Skeletal muscle satellite cell (primary cell): ENCODE data around the gene OSGIN1.
A peak's percentile ranks its signal among the peaks of the same experiment; 100 is the strongest.

Experiments
- H3K27me3 ChIP-seq: 2 replicates; pipeline ENCODE4 v1.7.0; 2013; ENCODE audit warnings: low read length; ENCODE audit not compliant: control insufficient read depth, insufficient read depth
- H3K36me3 ChIP-seq: 2 replicates; pipeline ENCODE4 v1.7.0; 2013; ENCODE audit warnings: mild to moderate bottlenecking, control low read depth, low read length; ENCODE audit not compliant: insufficient read depth
- H3K4me1 ChIP-seq: 2 replicates; pipeline ENCODE4 v1.7.0; 2013; ENCODE audit warnings: low read length; ENCODE audit not compliant: control insufficient read depth, insufficient read depth
- H3K4me2 ChIP-seq: 2 replicates; pipeline ENCODE4 v1.7.0; 2013; ENCODE audit warnings: mild to moderate bottlenecking, low read length
- H3K4me3 ChIP-seq: 2 replicates; pipeline ENCODE4 v1.7.0; 2013; ENCODE audit warnings: low read length
- H3K9ac ChIP-seq: 2 replicates; pipeline ENCODE4 v1.7.0; 2013; ENCODE audit warnings: mild to moderate bottlenecking, low read depth, low read length, moderate library complexity
- H3K9me3 ChIP-seq: replicated peaks from 2 replicates; pipeline ENCODE4 v1.7.0; 2013; ENCODE audit warnings: mild to moderate bottlenecking, control low read depth, low read length

The OSGIN1 gene

DNA sequence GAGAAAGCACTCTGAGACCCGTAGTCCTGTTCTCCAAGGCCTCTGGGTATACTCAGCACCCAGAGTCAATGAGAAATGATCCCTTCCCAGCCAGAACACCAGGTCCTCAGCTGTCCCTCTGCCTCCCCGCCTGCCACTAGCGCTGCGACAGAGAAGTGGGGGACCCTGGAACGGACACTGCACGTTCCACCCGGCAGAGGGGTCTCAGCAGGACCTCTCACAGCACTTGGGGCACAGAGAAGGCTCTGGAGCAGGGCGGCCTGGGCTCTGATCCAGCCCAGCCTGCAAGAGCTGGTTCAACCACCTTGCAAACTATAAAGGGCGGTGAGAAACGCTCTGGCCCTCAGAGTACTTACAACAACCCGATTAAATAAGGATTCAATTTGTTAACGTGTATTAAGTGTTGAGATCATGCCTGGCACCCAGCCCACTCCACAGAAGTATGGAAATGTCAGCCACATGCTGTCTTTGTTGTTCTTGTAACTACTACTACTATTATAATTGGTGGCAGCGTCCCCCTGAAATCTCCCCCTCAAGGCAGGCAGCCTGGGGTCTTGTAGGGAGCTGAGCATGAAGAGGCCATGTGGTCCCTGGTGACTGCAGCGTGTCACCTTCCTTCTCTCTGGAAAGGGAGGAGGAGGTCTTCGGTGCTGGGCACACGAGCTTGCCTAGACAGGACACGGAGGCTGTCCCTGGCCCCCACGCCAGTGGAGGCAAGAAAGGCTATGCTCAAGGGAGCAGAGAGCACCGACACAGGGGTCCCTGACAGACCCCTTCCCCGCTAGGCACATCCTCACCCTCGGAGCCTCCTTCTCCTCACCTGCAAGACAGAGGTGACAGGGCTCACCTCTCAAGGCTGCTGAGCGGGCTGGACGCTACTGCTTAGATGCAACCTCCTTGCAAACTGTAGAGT, 2.4 kb downstream of the OSGIN1 start:
- no peak overlapping the region for H3K9ac ChIP-seq
- H3K4me1 ChIP-seq: peaks cover 19% of the 10 kb centered on the region
- H3K9me3 ChIP-seq: no peaks in the 10 kb centered on the region
- no peaks in the 10 kb centered on the region for H3K27me3 ChIP-seq
- no peak overlapping the region for H3K4me3 ChIP-seq
- peak overlapping the region; percentile 98 for H3K4me2 ChIP-seq
- H3K36me3 ChIP-seq: peaks cover 25% of the 10 kb centered on the region

DNA sequence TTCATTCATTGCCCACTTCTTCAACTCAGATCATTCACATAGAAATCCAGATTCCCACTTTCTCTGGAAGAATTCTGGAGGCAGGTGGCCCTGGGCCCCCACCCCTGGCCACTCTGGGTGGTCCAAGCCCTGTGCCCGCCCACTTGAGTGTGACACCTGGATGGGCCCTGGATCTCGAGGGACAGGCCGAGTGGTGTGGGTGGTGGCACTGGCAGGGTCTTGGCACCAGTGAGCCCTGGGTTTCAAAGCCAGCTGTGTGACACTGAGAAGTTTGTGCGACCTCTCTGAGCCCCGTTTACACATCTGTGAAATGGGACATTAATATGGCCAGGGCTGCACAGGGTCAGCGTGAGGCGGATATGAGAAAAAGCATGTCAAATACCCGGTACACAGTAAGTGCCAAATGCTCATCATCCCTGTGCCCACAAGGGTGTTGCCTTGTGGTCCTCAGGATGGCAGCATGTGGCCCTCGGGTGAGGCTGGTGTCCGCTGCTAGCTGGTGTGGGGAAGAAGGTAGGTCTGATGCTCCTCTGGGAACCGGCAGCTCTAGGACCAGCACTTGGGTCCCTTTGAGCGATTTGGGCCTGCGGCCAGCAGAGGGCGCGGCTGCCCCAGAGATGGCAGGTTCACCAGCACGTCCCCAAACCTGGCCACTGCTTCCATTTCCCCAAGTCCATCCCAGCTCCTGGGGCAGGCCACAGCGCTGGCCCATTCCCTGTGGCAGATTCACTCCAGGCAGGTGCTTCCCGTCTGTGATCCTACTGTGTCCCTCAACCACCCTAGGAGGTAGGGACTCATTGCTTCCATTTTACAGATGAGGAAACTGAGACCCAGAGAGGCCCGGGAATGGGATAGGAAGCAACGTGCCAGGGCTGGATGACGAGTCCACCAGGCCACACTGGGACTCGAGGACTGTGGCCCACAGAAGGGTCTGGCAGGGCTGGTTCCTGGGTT, 3.6 kb downstream of the OSGIN1 start:
- Histone ChIP-seq H3K9me3 (no peaks in the 10 kb centered on the region), H3K27me3 (no peaks in the 10 kb centered on the region), H3K4me1 (peaks cover 19% of the 10 kb centered on the region), H3K4me2 (no peak overlapping the region), H3K9ac (no peak overlapping the region), H3K4me3 (no peak overlapping the region), H3K36me3 (peaks cover 36% of the 10 kb centered on the region)

DNA sequence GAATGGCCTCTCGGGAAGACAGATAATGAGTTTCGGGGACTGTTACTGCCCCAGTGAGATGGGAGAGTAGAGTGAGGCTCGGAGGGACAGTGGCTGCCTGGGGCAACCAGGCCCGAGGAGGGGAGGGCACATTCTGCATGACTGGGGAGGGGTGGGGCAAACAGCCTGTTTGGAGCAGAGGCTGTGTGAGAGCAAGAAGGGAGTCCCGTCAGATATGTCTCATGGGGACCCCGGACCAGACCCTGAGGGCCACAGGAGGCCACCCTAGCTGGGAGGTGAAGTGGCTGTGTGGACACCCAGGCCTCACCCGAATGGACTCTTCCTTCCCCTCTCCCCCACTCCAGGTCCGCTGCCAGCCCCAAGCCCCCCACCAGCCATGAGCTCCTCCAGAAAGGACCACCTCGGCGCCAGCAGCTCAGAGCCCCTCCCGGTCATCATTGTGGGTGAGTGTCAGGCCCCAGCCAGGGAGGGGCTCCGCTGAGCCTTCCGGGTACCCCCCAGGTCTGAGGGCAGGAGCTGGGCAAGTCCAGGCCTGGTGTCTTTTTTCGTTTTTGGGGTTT, 4.3 kb downstream of the OSGIN1 start:
- peaks cover 36% of the 10 kb centered on the region for H3K36me3 ChIP-seq
- no peaks in the 10 kb centered on the region for H3K9me3 ChIP-seq
- peaks cover 19% of the 10 kb centered on the region for H3K4me1 ChIP-seq
- no peak overlapping the region for H3K4me2 ChIP-seq
- no peaks in the 10 kb centered on the region for H3K27me3 ChIP-seq
- H3K4me3 ChIP-seq: no peak overlapping the region
- H3K9ac ChIP-seq: no peak overlapping the region

DNA sequence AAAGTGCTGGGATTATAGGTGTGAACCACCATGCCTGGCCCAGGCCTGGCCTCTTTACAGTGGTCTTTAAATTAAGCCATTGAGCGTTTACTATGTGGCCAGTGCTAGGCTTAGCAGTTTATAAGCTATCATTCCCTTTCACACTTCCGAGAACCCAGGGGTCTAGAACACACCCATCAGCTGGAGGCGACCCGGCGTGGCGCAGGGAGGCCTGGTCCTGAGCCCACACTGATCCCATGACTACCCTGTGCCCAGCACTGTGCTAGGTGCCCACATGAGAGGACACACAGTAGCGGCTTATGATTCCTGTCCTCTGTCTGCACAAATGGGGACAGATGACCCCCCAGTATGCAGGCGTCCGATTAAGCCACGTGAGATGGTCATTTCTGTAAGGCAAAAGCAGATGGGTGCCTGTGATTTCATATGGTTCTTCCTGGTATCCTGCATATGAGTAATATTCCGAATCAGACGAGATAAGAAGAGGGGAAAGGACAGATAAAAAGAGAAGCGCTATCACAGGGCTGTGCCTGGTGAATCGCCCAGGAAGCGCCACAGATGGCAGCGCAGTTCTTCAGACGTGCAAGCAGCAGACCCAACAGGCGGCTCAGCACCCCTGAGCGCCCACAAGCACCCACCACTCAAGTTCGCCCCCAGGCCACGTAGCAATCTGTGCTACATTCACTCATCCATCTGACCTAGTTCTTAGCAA, 5.3 kb downstream of the OSGIN1 start:
- H3K9ac ChIP-seq: no peak overlapping the region
- H3K4me3 ChIP-seq: no peak overlapping the region
- H3K36me3 ChIP-seq: peaks cover 44% of the 10 kb centered on the region
- no peak overlapping the region for H3K4me2 ChIP-seq
- H3K9me3 ChIP-seq: no peaks in the 10 kb centered on the region
- no peaks in the 10 kb centered on the region for H3K27me3 ChIP-seq
- H3K4me1 ChIP-seq: peaks cover 14% of the 10 kb centered on the region

DNA sequence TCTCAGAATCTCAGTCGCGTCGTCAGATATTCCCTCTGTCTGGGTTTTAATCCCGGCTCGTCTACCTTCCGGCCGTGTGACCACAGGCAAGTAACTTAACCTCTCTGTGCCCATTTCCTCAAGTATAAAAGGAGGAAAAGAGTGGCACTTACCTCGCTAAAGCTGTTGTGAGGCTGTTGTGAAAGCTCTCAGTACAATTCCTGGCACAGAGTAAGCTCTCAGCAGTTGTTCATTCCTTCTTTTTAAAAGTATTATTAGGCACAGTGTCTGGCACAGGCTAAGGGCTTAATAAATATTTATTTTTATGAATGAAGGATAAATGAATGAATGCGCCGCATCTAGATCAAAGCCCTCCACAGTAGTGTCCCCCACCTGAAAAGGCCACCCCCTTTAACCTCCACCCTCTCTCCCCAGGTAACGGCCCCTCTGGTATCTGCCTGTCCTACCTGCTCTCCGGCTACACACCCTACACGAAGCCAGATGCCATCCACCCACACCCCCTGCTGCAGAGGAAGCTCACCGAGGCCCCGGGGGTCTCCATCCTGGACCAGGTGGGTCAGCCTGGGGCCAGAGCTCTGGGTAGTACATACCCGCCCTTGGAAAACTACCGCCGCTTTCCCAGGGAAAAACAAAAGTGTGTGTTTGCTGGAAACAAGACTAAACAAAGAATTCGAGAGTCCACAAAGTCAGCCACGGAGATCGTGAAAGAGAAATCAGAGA, 6.0 kb downstream of the OSGIN1 start:
- no peak overlapping the region for H3K9ac ChIP-seq
- no peaks in the 10 kb centered on the region for H3K9me3 ChIP-seq
- peaks cover 11% of the 10 kb centered on the region for H3K4me1 ChIP-seq
- H3K4me2 ChIP-seq: no peak overlapping the region
- no peak overlapping the region for H3K4me3 ChIP-seq
- no peaks in the 10 kb centered on the region for H3K27me3 ChIP-seq
- H3K36me3 ChIP-seq: peaks cover 50% of the 10 kb centered on the region

DNA sequence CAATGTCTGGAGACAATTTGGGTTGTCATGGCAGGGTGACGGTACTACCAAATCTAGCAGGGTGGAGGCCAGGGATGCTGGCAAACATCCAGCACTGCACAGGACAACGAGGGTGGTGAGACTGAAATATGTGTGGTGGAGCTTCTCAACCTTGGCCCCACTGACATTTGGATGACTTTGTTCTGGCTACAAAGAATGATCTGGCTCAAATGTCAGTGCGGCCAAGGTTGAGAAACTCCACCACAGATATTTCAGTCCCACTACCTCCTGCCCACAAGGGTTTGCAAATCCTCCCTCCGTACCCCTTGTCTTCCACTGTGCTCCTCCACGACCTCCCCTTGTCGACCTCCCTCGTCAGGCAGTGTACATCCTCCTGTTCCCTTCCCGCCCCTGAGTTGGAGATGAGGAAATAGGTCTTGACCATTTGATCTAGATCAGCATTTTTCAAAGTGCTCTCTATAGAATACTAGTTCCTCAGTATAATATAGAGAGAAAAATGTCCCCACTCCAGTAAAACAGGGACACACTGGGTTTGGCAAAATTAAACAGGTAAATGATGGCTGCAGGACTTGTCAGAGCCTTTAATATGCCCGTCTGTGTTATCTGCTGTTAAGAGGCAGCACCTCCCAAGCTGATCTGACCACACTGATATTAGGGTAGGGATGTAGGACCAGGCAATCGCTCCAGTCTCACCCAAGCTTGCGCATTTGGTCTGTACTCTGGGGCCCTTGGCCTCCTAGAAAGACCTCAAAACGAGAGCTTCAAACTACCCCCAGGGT, 6.8 kb downstream of the OSGIN1 start:
- no peaks in the 10 kb centered on the region for H3K9me3 ChIP-seq
- peaks cover 2% of the 10 kb centered on the region for H3K4me1 ChIP-seq
- H3K9ac ChIP-seq: no peak overlapping the region
- no peak overlapping the region for H3K4me3 ChIP-seq
- H3K4me2 ChIP-seq: no peak overlapping the region
- peaks cover 50% of the 10 kb centered on the region for H3K36me3 ChIP-seq
- H3K27me3 ChIP-seq: no peaks in the 10 kb centered on the region

DNA sequence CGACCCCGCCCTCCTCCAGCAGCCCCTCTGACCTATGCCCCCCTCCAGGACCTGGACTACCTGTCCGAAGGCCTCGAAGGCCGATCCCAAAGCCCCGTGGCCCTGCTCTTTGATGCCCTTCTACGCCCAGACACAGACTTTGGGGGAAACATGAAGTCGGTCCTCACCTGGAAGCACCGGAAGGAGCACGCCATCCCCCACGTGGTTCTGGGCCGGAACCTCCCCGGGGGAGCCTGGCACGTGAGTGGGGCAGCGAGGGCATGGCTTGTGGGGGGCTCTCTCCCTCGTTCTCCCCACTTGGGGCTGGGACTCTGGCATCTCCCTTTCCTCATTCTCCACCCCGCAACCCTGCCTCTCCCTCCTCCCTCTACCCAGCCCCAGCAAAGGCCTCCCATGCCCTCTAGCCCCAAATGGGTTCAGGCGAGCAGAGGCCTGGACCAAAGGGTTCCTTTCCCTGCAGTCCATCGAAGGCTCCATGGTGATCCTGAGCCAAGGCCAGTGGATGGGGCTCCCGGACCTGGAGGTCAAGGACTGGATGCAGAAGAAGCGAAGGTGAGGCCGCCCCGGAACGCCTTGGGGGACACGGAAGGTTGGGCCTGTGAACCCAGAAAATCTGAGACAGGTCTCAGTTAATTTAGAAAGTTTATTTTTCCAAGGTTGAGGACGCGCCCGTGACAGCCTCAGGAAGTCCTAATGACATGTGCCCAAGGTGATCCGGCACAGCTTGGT, 7.6 kb downstream of the OSGIN1 start:
- H3K4me2 ChIP-seq: no peak overlapping the region
- H3K9ac ChIP-seq: no peak overlapping the region
- H3K9me3 ChIP-seq: no peaks in the 10 kb centered on the region
- H3K27me3 ChIP-seq: no peaks in the 10 kb centered on the region
- peaks cover 50% of the 10 kb centered on the region for H3K36me3 ChIP-seq
- H3K4me3 ChIP-seq: no peak overlapping the region
- no peaks in the 10 kb centered on the region for H3K4me1 ChIP-seq

DNA sequence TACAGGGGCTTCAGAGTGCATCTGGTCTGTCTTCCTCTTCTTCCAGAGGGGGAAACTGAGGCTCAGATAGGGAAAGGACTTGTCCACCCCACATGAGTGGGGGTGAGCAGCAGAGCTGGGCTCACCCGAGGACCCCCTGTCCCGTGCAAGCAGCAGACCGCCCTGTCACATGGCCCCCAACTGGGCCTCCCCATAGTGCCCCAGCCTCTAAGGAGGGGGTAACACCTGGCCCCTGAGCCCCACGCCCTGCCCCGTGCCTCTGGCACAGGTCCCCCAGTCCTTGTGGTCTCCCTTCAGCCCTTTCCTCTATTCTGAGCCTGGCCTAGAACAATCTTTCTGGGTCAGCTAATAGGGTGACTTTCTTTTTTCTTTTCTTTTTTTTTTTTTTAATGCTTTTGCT, 8.6 kb downstream of the OSGIN1 start:
- Histone ChIP-seq H3K9me3 (no peaks in the 10 kb centered on the region), H3K36me3 (peaks cover 50% of the 10 kb centered on the region), H3K27me3 (no peaks in the 10 kb centered on the region), H3K4me3 (no peak overlapping the region), H3K4me1 (no peaks in the 10 kb centered on the region), H3K9ac (no peak overlapping the region), H3K4me2 (no peak overlapping the region)

DNA sequence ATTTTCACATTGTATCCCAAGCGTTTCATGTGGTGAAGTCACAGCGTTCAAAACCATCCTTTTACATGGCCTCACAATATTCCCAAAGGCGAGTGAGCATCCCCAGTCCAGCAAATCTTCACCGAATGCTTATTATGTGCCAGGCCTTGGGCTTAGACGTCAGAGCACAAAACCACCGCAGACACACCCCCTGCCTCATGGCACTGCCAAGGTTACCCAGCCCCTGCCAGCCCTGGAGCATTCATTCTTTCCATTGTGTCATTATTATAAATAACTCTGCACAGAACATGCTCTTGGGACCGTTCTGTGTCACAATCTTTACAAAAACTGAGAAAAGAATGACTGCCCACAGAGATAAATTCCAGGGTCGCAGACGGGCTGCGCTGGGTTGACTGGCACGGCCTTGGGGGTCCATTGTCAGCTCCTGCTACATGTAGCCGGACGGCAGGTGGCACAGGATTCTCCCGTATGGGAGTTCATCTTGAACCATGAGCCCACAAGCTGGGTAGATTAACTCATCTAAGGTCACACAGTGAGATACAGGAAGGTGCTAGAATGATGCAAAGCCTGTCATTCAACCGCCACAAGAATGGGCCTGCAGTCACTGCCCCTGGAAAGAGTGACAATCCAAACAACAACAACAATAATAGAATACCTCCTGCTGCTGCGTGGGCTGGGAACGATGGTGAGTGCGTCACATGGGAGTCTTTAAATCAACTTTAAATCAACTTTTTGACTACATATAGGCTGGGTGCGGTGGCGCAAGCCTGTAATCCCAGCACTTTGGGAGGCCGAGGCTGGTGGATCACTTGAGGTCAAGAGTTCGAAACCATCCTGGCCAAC, 10.5 kb downstream of the OSGIN1 start:
- Histone ChIP-seq H3K36me3 (peaks cover 45% of the 10 kb centered on the region), H3K9me3 (no peaks in the 10 kb centered on the region), H3K4me3 (no peak overlapping the region), H3K4me2 (no peak overlapping the region), H3K4me1 (no peaks in the 10 kb centered on the region), H3K27me3 (no peaks in the 10 kb centered on the region), H3K9ac (no peak overlapping the region)
